Astrocyte (in vitro differentiated cells and primary cell): ENCODE data around the gene AARS2. TPM values are rescaled to one million over a fixed set of nuclear protein-coding genes. Genes with fewer than 3 reads are reported as not detected.
"Not testable (repeated sequence)": the region's sequence is repeated elsewhere in the genome, so short reads cannot be mapped to it uniquely, and the experiment has no call there.

ENCODE experiments used
- DNase-seq: peaks from one replicate; pipeline ENCODE4 v3.0.0-alpha.2; 2010; ENCODE audit warnings: low read depth
- FAIRE-seq: peaks from 2 replicates; lab custom pipeline; 2011; peaks lifted over from hg19 to GRCh38; lab: Jason Lieb, UNC
- H2AFZ ChIP-seq: 2 replicates; pipeline ENCODE4 v1.6.0; 2012; ENCODE audit warnings: low read depth, low read length, inconsistent platforms
- H3K27ac ChIP-seq: 2 replicates; pipeline ENCODE4 v1.5.1; 2011; ENCODE audit warnings: low read depth, low read length, inconsistent platforms
- H3K27me3 ChIP-seq: 2 replicates; pipeline ENCODE4 v1.6.0; 2011; ENCODE audit warnings: low read length, inconsistent platforms; ENCODE audit not compliant: insufficient read depth
- H3K36me3 ChIP-seq: 2 replicates; pipeline ENCODE4 v1.5.1; 2011; ENCODE audit warnings: low read length, inconsistent platforms; ENCODE audit not compliant: insufficient read depth
- H3K4me1 ChIP-seq: 2 replicates; pipeline ENCODE4 v1.5.1; 2011; ENCODE audit warnings: low read length, inconsistent platforms; ENCODE audit not compliant: insufficient read depth
- H3K4me2 ChIP-seq: 2 replicates; pipeline ENCODE4 v1.6.0; 2012; ENCODE audit warnings: low read length, inconsistent platforms
- H3K4me3 ChIP-seq: 2 replicates; pipeline ENCODE4 v1.5.1; 2011; ENCODE audit warnings: low read depth, mild to moderate bottlenecking, low read length, inconsistent platforms; ENCODE audit not compliant: insufficient read depth
- H3K79me2 ChIP-seq: 2 replicates; pipeline ENCODE4 v1.6.0; 2012; ENCODE audit warnings: mild to moderate bottlenecking, low read length, inconsistent platforms; ENCODE audit not compliant: insufficient read depth
- H3K9ac ChIP-seq: 2 replicates; pipeline ENCODE4 v1.6.0; 2012; ENCODE audit warnings: mild to moderate bottlenecking, low read length, inconsistent platforms
- H3K9me3 ChIP-seq: 2 replicates; pipeline ENCODE4 v1.5.1; 2012; ENCODE audit warnings: low read depth, mild to moderate bottlenecking, low read length, inconsistent platforms; ENCODE audit not compliant: insufficient read depth
- H4K20me1 ChIP-seq: 2 replicates; pipeline ENCODE4 v1.6.0; 2012; ENCODE audit warnings: low read length, inconsistent platforms; ENCODE audit not compliant: insufficient read depth
- H3K27ac Mint-ChIP-seq: one replicate; pipeline ENCODE4 v1.8.0; 2021; ENCODE audit warnings: mild to moderate bottlenecking, mixed read lengths; ENCODE audit not compliant: unreplicated experiment
- H3K27me3 Mint-ChIP-seq: one replicate; pipeline ENCODE4 v1.8.0; 2021; ENCODE audit warnings: low read depth, mixed read lengths; ENCODE audit not compliant: unreplicated experiment
- H3K36me3 Mint-ChIP-seq: one replicate; pipeline ENCODE4 v1.8.0; 2021; ENCODE audit warnings: low read depth, mixed read lengths; ENCODE audit not compliant: unreplicated experiment
- H3K4me1 Mint-ChIP-seq: one replicate; pipeline ENCODE4 v1.8.0; 2021; ENCODE audit warnings: low read depth, mixed read lengths; ENCODE audit not compliant: unreplicated experiment
- H3K4me3 Mint-ChIP-seq: one replicate; pipeline ENCODE4 v1.8.0; 2021; ENCODE audit warnings: mild to moderate bottlenecking, moderate library complexity, mixed read lengths; ENCODE audit not compliant: unreplicated experiment
- H3K9me3 Mint-ChIP-seq: one replicate; pipeline ENCODE4 v1.8.0; 2021; ENCODE audit warnings: mild to moderate bottlenecking, mixed read lengths; ENCODE audit not compliant: unreplicated experiment
- EZH2 ChIP-seq: IDR thresholded peaks from 2 replicates; pipeline ENCODE4 v1.6.1; 2012; ENCODE audit warnings: mild to moderate bottlenecking, low read length, inconsistent platforms; ENCODE audit not compliant: insufficient read depth
- total RNA-seq: library from RNA; stranded (reverse); gene quantifications from 2 replicates; pipeline ENCODE4 v1.2.1, GENCODE V29; 2021
- TF ChIP-seq, protein P1 (sequence below): IDR thresholded peaks from 2 replicates; pipeline ENCODE4 v1.5.1; 2011; ENCODE audit warnings: low read depth, mild to moderate bottlenecking, inconsistent platforms, low read length, moderate library complexity; ENCODE audit not compliant: insufficient read depth

The AARS2 gene
- total RNA-seq, 1 donor from 2014 or later = 12.3 TPM

DNA sequence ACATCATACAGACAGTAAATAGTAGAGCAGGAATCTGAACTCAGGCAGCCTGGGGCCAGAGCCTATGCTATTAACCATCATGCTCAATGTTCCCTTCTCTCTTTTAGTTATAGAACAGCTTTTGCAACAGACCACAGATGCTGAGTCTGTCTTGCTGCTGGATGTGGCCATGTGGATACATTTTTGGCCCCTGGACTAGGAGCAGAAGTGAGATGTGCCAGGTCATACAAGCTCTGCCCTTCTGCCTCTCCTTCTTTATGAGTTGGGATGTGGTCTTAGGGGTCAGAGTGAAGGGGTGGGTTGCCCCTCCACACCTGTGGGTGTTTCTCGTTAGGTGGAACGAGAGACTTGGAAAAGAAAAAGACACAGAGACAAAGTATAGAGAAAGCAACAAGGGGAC is 14.6 kb upstream of the AARS2 start:
- Histone ChIP-seq H3K4me1 (no peaks in the 10 kb centered on the region), H3K4me3 (no peak overlapping the region), H3K27ac (no peak overlapping the region), H3K9me3 (no peaks in the 10 kb centered on the region), H4K20me1 (no peaks in the 10 kb centered on the region), H3K9ac (no peak overlapping the region), H3K27me3 (peaks cover 35% of the 10 kb centered on the region), H3K36me3 (no peaks in the 10 kb centered on the region), H3K4me2 (no peak overlapping the region), H3K79me2 (no peaks in the 10 kb centered on the region), H2AFZ (no peak overlapping the region)
- Mint-ChIP-seq H3K36me3 (no peaks in the 10 kb centered on the region), H3K9me3 (no peaks in the 10 kb centered on the region), H3K27ac (no peak overlapping the region), H3K27me3 (peaks cover 28% of the 10 kb centered on the region), H3K4me1 (no peaks in the 10 kb centered on the region), H3K4me3 (no peak overlapping the region)
- FAIRE-seq (no peak), DNase-seq (no peak)
- TF ChIP-seq, protein P1, sequence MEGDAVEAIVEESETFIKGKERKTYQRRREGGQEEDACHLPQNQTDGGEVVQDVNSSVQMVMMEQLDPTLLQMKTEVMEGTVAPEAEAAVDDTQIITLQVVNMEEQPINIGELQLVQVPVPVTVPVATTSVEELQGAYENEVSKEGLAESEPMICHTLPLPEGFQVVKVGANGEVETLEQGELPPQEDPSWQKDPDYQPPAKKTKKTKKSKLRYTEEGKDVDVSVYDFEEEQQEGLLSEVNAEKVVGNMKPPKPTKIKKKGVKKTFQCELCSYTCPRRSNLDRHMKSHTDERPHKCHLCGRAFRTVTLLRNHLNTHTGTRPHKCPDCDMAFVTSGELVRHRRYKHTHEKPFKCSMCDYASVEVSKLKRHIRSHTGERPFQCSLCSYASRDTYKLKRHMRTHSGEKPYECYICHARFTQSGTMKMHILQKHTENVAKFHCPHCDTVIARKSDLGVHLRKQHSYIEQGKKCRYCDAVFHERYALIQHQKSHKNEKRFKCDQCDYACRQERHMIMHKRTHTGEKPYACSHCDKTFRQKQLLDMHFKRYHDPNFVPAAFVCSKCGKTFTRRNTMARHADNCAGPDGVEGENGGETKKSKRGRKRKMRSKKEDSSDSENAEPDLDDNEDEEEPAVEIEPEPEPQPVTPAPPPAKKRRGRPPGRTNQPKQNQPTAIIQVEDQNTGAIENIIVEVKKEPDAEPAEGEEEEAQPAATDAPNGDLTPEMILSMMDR = no peak
- TF ChIP-seq EZH2 = no peak

DNA sequence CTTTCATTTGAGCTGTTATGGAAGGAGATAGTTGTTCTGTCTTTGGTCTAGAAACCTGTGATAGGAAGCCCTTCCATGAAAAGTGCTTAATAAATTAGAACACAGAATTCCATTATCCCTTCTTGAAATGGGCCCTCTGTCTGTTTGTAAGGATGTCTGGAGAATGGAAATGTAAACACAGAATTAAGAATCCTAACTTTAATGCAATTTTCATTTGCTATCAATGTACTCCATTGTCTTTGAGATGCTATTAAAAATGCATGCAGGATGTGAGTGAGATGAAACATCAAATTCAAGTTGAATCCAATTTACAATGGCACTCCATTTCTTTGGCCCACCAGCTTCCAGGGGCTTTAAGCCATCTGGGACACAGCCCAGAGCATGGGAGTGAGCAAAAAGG is 13.9 kb upstream of the AARS2 start:
- no peak overlapping the region for H3K4me3 Mint-ChIP-seq
- Histone ChIP-seq H3K79me2 (no peaks in the 10 kb centered on the region), H3K9ac (no peak overlapping the region), H3K9me3 (no peaks in the 10 kb centered on the region), H3K4me1 (no peaks in the 10 kb centered on the region), H3K27me3 (peaks cover 35% of the 10 kb centered on the region), H3K36me3 (no peaks in the 10 kb centered on the region), H3K27ac (no peak overlapping the region), H3K4me2 (no peak overlapping the region), H2AFZ (no peak overlapping the region), H3K4me3 (no peak overlapping the region), H4K20me1 (no peaks in the 10 kb centered on the region)
- no peaks in the 10 kb centered on the region for H3K4me1 Mint-ChIP-seq
- H3K27me3 Mint-ChIP-seq = peaks cover 21% of the 10 kb centered on the region
- H3K9me3 Mint-ChIP-seq = no peaks in the 10 kb centered on the region
- FAIRE-seq (no peak), DNase-seq (no peak)
- no peak for TF ChIP-seq EZH2
- H3K36me3 Mint-ChIP-seq = no peaks in the 10 kb centered on the region
- no peak overlapping the region for H3K27ac Mint-ChIP-seq

DNA sequence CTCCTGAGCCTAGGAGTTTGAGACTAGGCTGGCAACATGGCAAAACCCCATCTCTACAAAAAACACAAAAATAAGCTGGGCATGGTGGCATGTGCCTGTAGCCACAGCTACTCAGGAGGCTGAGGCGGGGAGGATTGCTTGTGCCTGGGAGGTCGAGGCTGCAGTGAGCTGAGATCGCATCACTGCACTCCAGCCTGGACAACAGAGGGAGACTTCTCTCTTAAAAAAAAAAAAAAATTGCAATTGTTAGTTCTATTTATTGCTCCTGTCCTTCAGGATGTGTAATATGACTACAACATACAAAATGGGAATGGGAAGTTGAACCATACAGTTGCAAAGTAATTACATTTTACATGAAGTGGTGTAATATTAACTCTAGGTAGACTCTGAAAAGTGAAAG is 8.1 kb upstream of the AARS2 start:
- no peaks in the 10 kb centered on the region for H3K36me3 Mint-ChIP-seq
- no peak overlapping the region for H3K27ac ChIP-seq
- H3K27me3 Mint-ChIP-seq = peaks cover 23% of the 10 kb centered on the region
- FAIRE-seq (no peak), DNase-seq (no peak)
- H3K4me3 ChIP-seq = no peak overlapping the region
- no peaks in the 10 kb centered on the region for H3K9me3 ChIP-seq
- no peaks in the 10 kb centered on the region for H3K79me2 ChIP-seq
- TF ChIP-seq, protein P1 = no peak
- H2AFZ ChIP-seq = no peak overlapping the region
- peaks cover 24% of the 10 kb centered on the region for H3K27me3 ChIP-seq
- H3K36me3 ChIP-seq = no peaks in the 10 kb centered on the region
- no peaks in the 10 kb centered on the region for H3K4me1 Mint-ChIP-seq
- H3K4me1 ChIP-seq = no peaks in the 10 kb centered on the region
- H3K4me2 ChIP-seq = no peak overlapping the region
- H4K20me1 ChIP-seq = no peaks in the 10 kb centered on the region
- H3K9ac ChIP-seq = no peak overlapping the region
- peaks cover 2% of the 10 kb centered on the region for H3K9me3 Mint-ChIP-seq
- no peak overlapping the region for H3K4me3 Mint-ChIP-seq
- H3K27ac Mint-ChIP-seq = no peak overlapping the region

DNA sequence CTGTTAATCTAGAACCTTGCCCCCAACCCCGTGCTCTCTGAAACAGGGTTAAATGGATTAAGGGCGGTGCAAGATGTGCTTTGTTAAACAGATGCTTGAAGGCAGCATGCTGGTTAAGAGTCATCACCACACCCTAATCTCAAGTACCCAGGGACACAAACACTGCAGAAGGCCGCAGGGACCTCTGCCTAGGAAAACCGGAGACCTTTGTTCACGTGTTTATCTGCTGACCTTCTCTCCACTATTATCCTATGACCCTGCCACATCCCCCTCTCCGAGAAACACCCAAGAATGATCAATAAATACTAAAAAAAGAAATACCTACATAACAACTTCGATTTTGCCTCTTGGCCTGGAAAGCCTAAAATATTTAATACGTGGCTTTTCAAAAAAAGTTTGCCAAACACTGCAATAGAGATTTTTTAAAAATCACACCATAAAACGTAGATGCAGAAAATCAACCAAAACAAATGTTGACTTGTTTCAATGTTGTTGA is 4.0 kb upstream of the AARS2 start:
- H2AFZ ChIP-seq, H3K27ac ChIP-seq, H3K4me3 Mint-ChIP-seq, DNase-seq, H3K4me3 ChIP-seq, H3K36me3 ChIP-seq, H3K9me3 ChIP-seq, FAIRE-seq, H4K20me1 ChIP-seq, H3K27ac Mint-ChIP-seq, H3K4me1 ChIP-seq, H3K9me3 Mint-ChIP-seq, H3K4me2 ChIP-seq, H3K9ac ChIP-seq, H3K36me3 Mint-ChIP-seq, H3K4me1 Mint-ChIP-seq: not testable (repeated sequence)
- peaks cover 12% of the 10 kb centered on the region for H3K79me2 ChIP-seq
- H3K27me3 ChIP-seq = peaks cover 25% of the 10 kb centered on the region
- H3K27me3 Mint-ChIP-seq = peaks cover 23% of the 10 kb centered on the region
